Activated gamma-delta T cell (primary cell): Measurements from ENCODE around the gene PPP2R5C.
"Not testable (repeated sequence)": the region's sequence is repeated elsewhere in the genome, so short reads cannot be mapped to it uniquely, and the experiment has no call there.

Experiments
- DNase-seq: peaks from one replicate; lab custom pipeline; 2025; lab: John Stamatoyannopoulos, UW

Gene PPP2R5C

DNA sequence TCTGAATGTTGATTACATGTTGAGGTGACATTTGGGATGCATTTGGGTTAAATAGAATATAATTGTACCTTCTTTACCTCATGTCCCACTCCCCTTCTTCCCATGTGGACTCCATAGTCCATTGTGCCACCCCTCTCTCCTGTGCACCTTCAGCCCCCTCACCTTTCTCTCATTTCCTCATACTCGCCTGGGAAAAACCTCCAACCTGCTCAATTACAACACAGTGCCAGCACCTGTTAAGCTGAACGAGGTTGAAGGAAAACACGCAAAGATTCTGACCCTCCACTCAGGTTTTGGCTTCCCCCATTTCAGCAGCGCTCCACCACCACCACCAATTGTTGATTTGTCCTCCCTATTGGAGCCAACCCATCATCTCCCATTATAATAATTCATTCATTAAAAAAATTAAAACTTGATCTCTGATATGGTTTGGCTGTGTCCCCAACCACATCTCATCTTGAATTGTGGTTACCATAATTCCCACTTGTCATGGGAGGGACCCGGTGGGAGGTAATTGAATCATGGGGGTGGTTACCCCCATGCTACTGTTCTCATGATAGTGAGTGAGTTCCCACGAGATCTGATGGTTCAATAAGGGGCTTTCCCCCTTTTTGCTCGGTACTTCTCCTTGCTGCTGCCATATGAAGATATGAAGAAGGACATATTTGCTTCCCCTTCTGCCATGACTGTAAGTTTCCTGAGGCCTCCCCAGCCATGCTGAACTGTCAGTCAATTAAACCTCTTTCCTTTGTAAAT lies 33.7 kb upstream of the PPP2R5C start:
- no peak for DNase-seq

DNA sequence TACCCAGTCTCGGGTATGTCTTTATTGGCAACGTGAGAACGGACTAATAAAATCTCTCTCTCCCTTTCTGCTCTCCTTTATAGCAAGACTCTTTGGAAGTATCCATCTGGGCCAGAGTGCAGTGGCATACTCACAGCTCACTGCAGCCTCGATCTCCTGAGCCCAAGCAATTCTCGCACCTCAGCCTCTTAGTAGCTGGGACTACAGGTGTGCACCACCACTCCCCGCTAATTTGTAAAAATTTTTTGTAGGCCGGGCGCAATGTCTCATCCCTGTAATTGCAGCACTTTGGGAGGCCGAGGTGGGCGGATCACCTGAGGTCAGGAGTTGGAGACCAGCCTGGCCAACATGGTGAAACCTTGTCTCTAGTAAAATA lies 33.2 kb upstream of the PPP2R5C start:
- DNase-seq, result no peak

DNA sequence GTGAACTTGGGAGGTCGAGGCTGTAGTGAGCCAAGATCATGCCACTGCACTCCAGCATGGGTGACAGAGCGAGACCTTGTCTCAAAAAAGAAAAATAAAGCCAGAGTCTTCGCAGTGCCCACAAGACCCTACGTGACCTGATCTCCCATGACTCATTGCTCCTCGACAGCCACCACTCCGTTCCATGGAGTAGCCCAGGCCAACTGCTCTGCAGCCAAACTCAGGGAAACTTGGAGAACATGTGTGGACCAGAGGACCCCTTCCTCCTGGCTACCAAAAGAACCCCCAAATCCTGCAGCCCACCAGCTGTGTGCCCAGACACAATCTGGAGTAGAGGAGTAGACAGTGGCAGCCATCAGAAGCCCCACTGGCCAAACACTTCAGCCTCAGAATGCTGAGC lies 32.1 kb upstream of the PPP2R5C start:
- DNase-seq, result no peak

DNA sequence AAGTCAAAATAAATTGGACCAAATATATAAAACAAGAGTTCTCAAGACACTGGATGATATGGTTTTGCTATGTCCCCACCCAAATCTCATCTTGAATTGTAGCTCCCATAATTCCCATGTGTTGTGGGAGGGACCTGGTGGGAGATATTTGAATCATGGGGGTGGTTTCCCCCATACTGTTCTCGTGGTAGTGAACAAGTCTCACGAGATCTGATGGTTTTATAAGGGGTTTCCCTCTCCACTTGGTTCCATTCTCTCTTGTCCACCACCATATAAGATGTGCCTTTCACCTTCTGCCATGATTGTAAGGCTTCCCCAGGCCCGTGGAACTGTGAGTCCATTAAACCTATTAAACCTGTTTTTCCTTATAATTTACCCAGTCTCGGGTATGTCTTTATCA lies 31.4 kb upstream of the PPP2R5C start:
- not testable (repeated sequence) for DNase-seq

DNA sequence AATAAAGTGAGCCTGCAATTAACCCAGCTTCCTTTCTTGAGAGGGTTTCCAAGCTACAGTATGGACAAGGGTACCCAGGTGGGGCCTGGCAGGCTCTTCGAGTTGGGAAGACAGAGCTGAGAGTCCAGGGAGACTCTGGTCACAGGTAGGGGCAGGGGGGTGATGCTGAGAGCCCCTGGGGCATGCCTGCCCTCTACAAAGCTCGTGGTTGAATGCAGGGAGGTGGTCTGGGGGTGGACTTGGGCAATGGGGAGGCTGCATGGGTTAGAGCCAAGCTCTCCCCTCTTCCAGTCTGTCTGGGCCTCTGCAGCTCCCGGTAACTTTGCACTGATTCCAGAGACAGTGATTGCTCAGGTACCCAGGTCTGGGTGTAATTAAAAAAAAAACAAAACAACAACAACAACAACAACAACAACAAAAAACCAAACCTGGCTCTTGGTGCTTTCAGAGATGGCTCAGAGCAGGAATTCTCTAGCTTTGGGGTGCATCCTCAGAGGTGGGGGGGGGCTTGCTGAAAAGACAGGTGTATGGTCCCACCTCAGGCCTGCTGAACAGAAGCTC lies 30.8 kb upstream of the PPP2R5C start:
- DNase-seq, result no peak

DNA sequence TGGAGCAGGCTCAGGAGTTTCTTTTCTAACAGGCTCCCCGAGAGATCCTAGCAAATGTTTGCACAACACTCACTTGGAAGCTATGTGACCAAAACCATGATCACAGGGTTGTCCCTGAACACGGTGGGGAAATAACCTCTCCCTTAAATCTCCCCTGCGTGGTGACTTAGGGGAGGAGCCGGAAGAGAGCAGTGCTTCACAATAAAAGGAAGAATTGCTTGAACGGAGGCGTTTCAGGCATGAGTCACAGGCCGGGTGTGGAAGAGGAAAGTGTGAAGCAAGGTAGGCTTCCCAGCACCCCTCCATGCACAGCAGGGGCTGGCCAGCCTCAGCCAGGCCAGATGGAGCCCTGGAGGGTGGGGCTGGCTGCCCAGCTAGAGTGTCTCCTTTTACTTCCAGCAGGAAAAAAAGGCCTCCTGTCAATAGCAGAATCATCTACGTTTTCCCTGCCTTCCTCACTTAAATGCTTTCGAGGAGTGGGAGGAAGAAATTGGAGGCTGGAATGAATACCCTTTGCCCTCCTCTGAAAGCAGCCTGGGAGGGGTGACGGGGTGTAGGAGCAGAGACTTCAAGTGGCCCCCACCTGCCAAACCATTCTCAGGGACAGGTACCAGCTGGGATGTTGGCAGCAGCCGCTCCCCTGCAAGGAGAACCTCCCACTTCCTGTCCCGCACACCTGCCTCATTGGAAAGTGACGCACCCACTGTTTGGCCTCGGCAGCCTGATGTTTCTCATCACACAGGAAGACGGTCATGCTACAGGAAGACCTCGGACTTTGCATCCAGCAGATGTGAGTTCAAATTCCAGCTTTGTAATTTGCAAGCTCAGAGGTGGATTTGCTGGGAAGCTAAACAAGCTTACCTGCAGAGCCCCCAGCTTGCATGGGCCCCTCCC lies 30.1 kb upstream of the PPP2R5C start:
- DNase-seq, result no peak

DNA sequence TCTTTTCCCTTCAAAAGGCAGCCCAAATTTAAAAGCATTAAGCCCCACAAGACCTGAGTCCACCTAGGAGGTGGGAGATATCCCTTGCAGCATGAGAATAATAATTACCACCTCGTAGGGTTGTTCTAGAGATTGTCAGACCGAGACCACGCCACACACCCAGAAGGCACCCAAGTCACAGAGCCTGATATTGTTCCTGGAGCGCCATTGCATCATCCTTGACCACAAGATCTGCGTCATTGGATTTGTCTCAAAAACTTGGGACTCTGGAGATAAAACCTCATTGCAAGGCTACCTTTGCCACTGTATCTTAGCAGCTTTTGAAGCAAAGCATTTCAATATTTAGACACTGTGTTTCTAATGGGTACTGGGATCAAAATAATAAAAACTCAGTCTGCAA lies 29.4 kb upstream of the PPP2R5C start:
- no peak for DNase-seq

DNA sequence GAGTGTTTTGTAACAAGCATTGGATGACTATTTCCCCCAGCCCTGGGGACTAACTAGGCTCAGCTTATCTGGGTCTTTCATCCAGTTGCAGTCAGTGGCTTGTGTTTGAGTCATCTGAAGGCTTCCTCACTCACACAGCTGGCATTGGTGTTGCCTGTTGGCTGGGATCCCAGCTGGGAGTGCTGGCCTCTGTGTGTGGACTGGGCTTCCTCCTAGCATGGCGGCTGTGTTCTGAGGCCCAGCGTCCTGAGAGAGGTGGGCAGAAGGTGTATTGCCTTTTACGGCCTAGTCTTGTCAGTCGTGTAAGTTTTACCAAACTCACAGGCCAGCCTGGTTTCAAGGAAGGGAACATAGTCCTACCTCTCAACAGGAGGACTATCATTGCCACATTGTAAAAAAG lies 28.3 kb upstream of the PPP2R5C start:
- DNase-seq, result no peak

DNA sequence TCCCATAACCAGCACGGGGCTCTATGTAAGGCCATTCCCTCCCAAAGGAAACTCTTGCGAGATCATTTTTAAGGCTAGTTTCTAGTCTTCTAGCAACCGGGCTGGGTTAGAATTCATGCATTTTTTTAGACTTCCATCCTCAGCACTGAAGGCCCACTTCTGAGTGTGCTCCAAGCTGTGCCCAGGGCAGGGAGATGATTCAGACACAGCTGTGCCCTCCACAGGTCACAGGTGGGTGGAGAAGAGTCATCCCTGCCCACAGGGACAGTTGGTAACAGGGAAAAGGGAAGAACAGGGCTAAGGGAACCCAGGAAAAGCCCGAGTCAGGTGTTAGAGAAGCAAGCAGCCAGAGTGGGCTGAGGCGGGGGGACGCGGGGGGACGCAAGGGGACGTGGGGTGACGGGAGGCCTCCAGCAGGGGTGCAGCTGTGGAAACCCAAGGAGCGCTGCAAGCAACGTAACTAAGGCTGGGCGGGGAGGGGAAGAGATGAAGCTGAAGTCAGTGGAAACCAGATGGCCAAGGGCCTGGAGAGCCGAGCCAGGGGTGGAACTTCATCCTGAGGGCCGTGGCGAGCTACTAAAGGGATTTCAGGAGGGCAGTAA lies 27.2 kb upstream of the PPP2R5C start:
- no peak for DNase-seq

DNA sequence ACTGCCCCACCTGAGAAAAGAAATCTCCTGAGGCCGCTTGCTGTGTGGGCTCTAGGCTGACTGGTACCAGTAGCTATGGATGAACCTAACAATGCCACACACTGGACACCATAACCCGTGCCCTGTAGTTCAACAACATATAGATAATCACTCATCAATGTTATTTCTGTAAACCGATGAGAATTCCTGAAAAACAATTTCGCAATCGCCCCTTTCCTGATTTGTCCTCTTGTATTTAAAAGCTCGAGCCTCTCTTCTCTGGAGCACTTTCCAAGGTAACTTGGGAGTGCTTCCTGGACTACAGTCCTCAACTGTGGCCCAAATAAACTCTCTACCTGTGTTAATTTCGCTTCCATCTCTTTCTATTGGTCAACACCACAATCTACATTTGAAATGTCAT lies 26.1 kb upstream of the PPP2R5C start:
- DNase-seq, result no peak

DNA sequence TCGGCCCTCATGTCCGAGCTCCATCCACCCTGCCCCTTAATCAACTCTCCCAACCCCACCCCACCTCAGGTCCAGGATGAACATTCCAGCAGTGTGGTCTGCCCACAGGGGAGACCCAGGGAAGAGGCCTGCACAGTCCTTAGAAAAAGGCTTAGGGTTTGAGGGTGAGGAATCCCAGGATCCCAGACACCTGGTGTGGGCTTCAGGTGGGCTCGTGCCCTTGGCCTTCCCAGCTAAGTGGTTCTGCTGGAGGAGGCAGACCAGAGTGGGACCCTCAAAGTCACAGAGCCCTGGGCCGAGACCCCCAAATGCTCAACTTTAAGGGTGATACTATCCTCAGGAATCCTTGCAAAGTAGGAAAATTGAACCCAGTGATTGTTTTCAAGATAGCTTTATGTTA lies 25.4 kb upstream of the PPP2R5C start:
- no peak for DNase-seq

DNA sequence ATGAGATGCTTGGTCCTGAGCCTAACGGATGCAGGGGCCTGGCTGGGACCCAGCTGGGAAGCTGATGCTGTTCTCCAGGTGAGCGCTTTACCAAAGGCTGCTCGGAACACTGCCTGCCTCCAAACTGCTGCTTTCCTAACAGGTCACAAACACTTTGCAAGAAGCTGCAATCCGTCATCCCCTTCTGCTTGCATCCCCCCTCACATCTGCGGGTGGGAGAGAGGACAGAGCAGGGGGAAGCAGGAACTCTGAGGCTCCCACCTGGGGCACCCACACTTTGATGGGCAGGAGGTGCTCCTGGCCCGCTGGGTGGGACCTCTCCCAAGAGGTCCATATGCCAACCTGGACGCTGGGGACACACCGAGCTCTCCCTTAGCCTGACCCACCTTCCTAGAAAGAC lies 24.9 kb upstream of the PPP2R5C start:
- no peak for DNase-seq

DNA sequence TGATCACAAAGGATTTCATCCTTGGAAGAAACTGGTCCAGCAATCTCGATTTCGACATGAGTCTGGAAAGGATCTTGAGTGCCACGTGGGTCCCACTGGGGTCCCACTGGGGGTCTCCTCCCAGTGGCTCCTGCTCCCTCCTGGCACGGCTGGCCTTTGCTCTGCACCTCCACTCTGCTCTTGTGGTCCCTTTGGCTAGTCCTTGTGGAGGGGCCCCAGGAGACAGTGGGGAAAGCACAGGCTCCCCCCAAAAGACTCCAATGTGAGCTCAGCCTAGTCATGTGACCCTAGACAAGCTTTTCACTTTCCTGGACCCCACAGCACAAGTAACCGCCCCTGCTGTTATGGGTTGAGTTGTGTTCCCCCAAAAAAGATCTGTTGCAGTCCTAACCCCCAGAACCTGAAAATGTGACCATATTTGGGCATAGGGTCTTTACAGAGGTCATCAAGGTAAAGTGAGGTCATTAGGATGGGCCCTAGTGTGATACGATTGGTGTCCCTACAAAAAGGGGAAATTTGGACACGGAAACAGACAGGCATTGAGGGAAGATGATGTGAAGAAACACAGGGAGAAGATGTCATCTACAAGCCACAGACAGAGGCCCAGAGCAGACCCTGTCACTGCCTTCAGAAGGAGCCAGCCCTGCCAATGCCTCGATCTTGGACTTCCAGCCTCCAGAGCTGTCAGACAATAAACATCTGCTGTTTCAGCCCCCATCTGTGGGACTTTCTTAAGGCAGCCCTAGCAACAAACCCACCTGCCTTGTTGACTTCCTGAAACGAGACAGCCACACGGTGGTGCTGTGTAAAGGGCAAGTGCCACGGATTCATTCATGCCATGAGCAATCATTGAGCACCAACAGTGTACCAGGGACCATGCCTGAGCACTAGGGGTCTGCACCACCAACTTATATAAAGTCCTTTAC lies 23.8 kb upstream of the PPP2R5C start:
- no peak for DNase-seq

DNA sequence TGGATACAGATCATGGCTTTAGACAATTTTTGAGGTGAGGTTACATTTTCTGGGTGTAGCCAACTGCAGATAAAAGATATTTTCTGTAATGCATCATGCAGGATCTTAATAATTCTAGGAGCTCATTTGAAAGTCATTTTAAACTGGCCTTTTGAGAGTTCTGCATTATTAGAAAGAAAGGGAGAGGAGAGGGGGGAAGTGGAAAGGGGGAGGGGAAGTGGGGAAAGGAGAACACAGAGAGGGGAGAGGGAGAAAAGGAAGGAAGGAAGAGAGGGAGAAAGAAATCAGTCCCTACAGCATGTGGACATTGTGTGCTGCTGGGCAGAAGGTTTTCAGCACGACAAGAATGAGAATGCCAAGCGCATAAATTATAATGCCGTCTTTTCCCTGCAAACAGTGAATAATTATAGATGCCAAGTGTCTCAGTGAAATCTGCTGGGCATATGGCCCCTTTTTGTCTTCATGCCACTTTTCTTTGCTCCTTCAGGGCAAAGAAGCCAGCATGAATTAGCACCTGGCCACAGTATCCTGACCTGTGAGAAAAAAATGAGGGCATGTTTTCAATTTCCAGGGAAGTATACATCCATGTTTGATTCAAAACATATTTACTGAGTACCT lies 22.7 kb upstream of the PPP2R5C start:
- DNase-seq, result no peak

DNA sequence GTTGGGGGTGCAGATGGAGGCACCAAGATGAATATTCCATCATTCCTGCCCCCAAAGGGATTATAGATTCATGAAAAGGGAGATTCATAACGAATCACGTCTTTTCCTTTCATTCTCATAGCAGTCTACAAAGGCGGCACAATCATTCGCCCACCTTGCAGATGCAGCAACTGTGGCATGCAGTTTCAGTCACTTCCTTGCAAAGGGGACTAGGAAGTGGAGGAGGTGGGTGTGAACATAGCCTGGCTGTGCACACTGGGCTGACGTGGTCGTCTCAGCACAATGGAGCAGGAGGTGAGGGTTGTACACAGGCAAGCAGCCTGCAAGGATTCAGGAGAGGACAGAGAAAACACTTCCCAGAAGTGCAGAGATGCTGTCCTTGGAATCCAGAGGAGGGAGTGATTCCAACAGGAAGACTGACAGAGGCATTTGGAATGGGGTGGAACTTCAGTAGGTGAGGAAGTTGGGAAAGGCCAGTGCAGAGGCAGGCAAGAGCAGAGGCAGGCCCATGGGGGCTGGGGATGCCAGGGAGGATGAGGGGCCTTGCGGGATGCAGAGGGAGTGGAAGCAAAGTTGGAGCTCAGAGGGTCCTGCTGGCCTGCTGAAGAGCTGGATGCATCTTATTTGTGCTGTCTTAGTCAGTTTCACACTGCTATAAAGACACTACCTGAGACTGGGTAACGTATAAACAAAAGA lies 21.9 kb upstream of the PPP2R5C start:
- no peak for DNase-seq

DNA sequence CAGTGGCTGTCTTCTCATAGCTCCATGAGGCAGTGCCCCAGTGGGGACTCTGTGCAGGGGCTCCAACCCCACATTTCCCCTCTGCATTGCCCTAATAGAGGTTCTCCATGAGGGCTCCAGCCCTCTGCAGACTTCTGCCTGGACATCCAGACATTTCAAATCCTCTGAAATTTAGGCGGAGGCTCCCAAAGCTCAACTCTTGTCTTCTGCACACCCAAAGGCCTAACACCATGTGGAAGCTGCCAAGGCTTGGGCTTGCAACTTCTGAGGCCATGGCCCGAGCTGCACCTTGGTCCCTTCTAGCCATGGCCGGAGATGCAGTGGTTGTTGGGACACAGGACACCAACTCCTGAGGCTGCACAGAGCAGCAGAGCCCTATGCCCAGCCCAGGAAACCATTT lies 20.5 kb upstream of the PPP2R5C start:
- DNase-seq, result no peak

DNA sequence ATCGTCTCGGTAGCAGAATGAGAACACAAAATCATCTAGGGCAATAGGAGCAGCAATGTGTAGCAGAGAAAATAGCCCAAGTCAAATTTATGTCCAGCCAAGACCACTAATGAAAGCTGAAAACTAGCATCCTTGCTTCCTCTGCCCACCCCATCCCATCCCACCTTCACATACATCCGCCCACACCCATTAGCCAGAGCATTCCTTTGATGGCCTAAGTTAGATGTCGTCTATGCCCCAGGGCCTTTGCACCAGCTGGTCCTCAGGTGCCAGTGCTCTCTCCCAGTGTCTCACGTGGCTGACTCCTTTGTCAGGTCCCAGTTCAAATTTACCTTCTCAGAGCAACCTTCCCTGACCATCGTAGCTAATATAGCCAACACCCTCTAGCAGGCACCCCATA lies 17.8 kb upstream of the PPP2R5C start:
- no peak for DNase-seq

DNA sequence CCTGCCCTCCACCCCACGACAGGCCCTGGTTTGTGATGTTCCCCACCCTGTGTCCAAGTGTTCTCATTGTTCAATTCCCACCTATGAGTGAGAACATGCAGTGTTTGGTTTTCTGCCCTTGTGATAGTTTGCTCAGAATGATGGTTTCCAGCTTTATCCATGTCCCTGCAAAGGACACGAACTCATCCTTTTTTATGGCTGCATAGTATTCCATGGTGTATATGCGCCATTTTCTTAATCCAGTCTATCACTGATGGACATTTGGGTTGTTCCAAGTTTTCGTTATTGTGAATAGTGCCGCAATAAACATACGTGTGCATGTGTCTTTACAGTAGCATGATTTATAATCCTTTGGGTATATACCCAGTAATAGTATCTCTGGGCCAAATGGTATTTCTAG lies 17.1 kb upstream of the PPP2R5C start:
- not testable (repeated sequence) for DNase-seq

DNA sequence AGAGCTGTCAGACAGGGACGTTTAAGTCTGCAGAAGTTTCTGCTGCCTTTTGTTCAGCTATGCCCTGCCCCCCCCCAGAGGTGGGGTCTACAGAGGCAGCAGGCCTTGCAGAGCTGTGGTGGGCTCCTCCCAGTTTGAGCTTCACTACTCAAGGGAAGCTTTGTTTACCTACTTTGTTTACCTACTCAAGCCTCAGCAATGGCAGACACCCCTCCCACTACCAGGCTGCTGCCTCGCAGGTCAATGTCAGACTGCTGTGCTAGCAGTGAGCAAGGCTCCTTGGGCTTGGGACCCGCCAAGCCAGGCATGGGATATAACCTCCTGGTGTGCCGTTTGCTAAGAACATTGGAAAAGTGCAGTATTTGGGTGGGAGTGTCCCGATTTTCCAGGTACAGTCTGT lies 11.8 kb upstream of the PPP2R5C start:
- DNase-seq, result not testable (repeated sequence)

DNA sequence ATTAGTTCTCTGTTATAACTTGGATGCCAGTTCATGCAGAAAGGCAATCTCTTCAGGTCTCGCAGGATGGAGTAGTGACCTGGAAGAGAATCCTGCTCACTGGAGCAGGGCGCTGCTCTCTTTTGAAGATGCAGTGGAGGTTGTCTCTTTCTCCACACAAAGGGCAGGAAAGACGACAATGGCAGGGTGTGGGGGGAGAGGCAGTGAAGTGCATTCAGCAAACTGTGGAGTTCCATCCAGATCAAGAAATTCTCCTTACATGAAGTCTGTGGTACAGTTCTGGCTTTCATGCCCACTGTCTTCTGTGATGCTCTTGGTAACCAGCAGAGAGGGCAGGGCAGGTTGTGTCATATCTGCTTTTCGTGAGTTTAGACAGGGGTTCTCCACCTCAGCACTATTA lies 6.6 kb upstream of the PPP2R5C start:
- DNase-seq, result no peak
